Spleen (tissue), 7 donors: Measurements from ENCODE around the gene TEX2.

Experiments
- POLR2A ChIP-seq, 3 donors: fragments of 450-650 bp; IDR thresholded peaks; one replicate each; pipeline ENCODE4 v1.5.1; 2017; ENCODE audit warnings: antibody characterized with exemption in 3 of 3, mild to moderate bottlenecking in 1 of 3
- POLR2AphosphoS5 ChIP-seq, 3 donors: sonication (generic); formaldehyde crosslinking; IDR thresholded peaks; one replicate each; pipeline ENCODE4 v1.5.1; 2017; ENCODE audit warnings: antibody characterized with exemption in 3 of 3
- TF ChIP-seq, protein P1 (sequence below), 11 experiments: fragments of 200-600 bp in 7 of 11; fragments of 450-650 bp in 4 of 11; sonication (generic) in 4 of 11; IDR thresholded peaks in 8 of 11; conservative IDR thresholded peaks in 3 of 11; 1 replicate in 7 of 11; 2 replicates in 4 of 11; pipeline versions ENCODE4 v1.4.0 to v1.8.0; 2016 to 2021; ENCODE audit warnings: antibody characterized with exemption in 11 of 11, inconsistent platforms in 4 of 11, mild to moderate bottlenecking in 1 of 11
- donor health status: DM: no; HTN: no; CAD: no; lungs with moderate emphysema.
- donor health status: DM: no; HTN: no; CAD: no.
- donor health status: DM: no; HTN: no; CAD: no.

DNA sequence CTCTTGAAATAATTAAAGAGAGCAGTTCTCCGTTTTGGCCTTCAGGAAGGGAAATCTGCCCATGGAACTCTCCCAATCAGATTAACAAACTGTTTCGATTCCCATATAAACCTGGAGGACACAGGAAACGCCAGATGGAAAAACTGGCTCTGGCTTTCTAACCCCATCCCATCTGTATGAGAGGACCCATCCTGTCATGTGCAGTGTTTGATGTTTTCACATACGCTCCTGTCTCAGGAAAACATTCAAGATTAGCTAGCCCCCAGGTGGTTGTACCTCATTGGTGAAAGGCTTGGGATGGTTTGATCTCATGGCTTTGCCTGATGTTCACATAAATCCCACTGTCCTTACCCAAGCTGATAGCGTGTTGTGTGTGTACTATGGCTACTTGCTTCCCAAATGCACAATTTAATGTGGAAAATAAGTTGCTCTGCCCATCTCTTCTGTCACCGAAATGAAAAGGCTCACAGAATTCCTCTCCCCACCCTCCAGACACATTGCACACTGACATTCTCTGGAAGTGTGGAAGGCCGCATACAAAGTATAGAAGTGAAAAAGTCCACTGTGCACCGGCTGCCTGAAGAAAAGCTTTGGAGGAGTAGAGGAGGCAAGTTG is 114.9 kb downstream of the TEX2 start:
- TF ChIP-seq, protein P1, sequence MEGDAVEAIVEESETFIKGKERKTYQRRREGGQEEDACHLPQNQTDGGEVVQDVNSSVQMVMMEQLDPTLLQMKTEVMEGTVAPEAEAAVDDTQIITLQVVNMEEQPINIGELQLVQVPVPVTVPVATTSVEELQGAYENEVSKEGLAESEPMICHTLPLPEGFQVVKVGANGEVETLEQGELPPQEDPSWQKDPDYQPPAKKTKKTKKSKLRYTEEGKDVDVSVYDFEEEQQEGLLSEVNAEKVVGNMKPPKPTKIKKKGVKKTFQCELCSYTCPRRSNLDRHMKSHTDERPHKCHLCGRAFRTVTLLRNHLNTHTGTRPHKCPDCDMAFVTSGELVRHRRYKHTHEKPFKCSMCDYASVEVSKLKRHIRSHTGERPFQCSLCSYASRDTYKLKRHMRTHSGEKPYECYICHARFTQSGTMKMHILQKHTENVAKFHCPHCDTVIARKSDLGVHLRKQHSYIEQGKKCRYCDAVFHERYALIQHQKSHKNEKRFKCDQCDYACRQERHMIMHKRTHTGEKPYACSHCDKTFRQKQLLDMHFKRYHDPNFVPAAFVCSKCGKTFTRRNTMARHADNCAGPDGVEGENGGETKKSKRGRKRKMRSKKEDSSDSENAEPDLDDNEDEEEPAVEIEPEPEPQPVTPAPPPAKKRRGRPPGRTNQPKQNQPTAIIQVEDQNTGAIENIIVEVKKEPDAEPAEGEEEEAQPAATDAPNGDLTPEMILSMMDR (IDR thresholded peaks at IDR 0.05 in 8 of 11, conservative IDR thresholded peaks at IDR 0.05 in 3 of 11) = no peak
- TF ChIP-seq POLR2A (IDR thresholded peaks at IDR 0.05) (no peak), POLR2AphosphoS5 (IDR thresholded peaks at IDR 0.05) (peak in 1 of 3 donors; percentile 75)
